K562 (cell line): ENCODE results near the gene NR2C2AP. TPM values are rescaled to one million over a fixed set of nuclear protein-coding genes. Genes with fewer than 3 reads are reported as not detected.

Experiments used
- ATAC-seq: fragments of 200-7000 bp; cut with Tn5 transposase; 3 replicates; pipeline ENCODE4 v1.9.1; 2020; ENCODE audit warnings: moderate library complexity
- BruUV-seq: library from RNA; stranded (reverse); fragments of 400-500 nt; replicated peaks from 2 replicates; lab custom pipeline; 2021; lab: Mats Ljungman, UMichigan
- CTCF ChIA-PET: fragments of 300-600 bp; formaldehyde crosslinking; extraction: SDS; loops from one replicate; lab custom pipeline; 2021; ENCODE audit warnings: low intra/inter-chr PET ratio; lab: Yijun Ruan, JAX
- POLR2A ChIA-PET: fragments of 300-600, 350-650 bp; sonication (Branson Sonifier 250); formaldehyde crosslinking; extraction: SDS; loops from one replicate; lab custom pipeline; 2021; ENCODE audit warnings: antibody characterized with exemption, inconsistent platforms; lab: Yijun Ruan, JAX
- DNase-seq, 4 experiments: peaks; one replicate each; pipeline versions ENCODE4 v3.0.0 to v3.0.0-alpha.2; 2011 to 2018; ENCODE audit warnings: low spot score in 3 of 4, mixed read lengths in 3 of 4; ENCODE audit errors: extremely low read depth in 1 of 4
- FAIRE-seq: peaks from 2 replicates; lab custom pipeline; 2011; peaks lifted over from hg19 to GRCh38; lab: Jason Lieb, UNC
- H2AFZ ChIP-seq: 2 replicates; pipeline ENCODE4 v1.6.0; 2011; ENCODE audit warnings: low read depth, low read length, control low read depth, inconsistent platforms
- H3K27ac ChIP-seq: fragments of 200-600 bp; 3 replicates; pipeline ENCODE4 v1.8.0; 2011; ENCODE audit warnings: low read depth, mild to moderate bottlenecking, control low read depth, inconsistent platforms, low read length, moderate library complexity, mixed read lengths; ENCODE audit errors: extremely low read depth
- H3K27me3 ChIP-seq, 2 experiments: fragments of 300-600 bp in 1 of 2; 2 replicates in 1 of 2; 3 replicates in 1 of 2; pipeline versions ENCODE4 v1.6.0 to v1.8.0; 2011; ENCODE audit warnings: inconsistent platforms in 2 of 2, low read length in 2 of 2, mild to moderate bottlenecking in 1 of 2, mixed read lengths in 1 of 2, moderate library complexity in 1 of 2; ENCODE audit not compliant: control insufficient read depth in 2 of 2, insufficient read depth in 2 of 2
- H3K36me3 ChIP-seq: fragments of 300-600 bp; 3 replicates; pipeline ENCODE4 v1.8.0; 2011; ENCODE audit warnings: mild to moderate bottlenecking, low read length, inconsistent platforms; ENCODE audit not compliant: control insufficient read depth, insufficient read depth
- H3K4me1 ChIP-seq, 2 experiments: fragments of 200-600 bp in 1 of 2; replicated peaks in 1 of 2; 2 replicates in 1 of 2; 3 replicates in 1 of 2; pipeline versions ENCODE4 v1.5.1 to v1.8.0; 2011; ENCODE audit warnings: inconsistent platforms in 2 of 2, low read length in 2 of 2, mild to moderate bottlenecking in 1 of 2, mixed read lengths in 1 of 2, moderate library complexity in 1 of 2; ENCODE audit not compliant: control insufficient read depth in 2 of 2, insufficient read depth in 2 of 2
- H3K4me2 ChIP-seq: 2 replicates; pipeline ENCODE4 v1.6.1; 2011; ENCODE audit warnings: low read length, control low read depth, inconsistent platforms, mixed read lengths; ENCODE audit not compliant: insufficient read depth
- H3K4me3 ChIP-seq: fragments of 200-600 bp; sonication (generic), shearing (Covaris generic); 2 replicates; pipeline ENCODE4 v1.5.1; 2016; ENCODE audit warnings: control low read depth, inconsistent platforms
- H3K79me2 ChIP-seq: fragments of 200-600 bp; 3 replicates; pipeline ENCODE4 v1.8.0; 2011; ENCODE audit warnings: low read length, inconsistent platforms; ENCODE audit not compliant: control insufficient read depth, insufficient read depth
- H3K9ac ChIP-seq, 2 experiments: 2 replicates each; pipeline versions ENCODE4 v1.6.0 to v1.6.1; 2011; ENCODE audit warnings: low read depth in 2 of 2, low read length in 2 of 2, control low read depth in 1 of 2, inconsistent platforms in 1 of 2, mild to moderate bottlenecking in 1 of 2, mixed read lengths in 1 of 2; ENCODE audit not compliant: insufficient read depth in 1 of 2
- H3K9me1 ChIP-seq: one replicate; pipeline ENCODE4 v1.6.0; 2011; ENCODE audit warnings: inconsistent platforms, mild to moderate bottlenecking, low read length, moderate library complexity; ENCODE audit not compliant: control insufficient read depth, insufficient read depth
- H3K9me3 ChIP-seq: replicated peaks from 2 replicates; pipeline ENCODE4 v1.5.1; 2011; ENCODE audit warnings: low read depth, low read length, inconsistent platforms; ENCODE audit not compliant: control insufficient read depth, insufficient read depth
- H4K20me1 ChIP-seq: replicated peaks from 2 replicates; pipeline ENCODE4 v1.6.1; 2011; ENCODE audit warnings: low read length, inconsistent platforms, mixed read lengths; ENCODE audit not compliant: control insufficient read depth, insufficient read depth
- CBX5 ChIP-seq: IDR thresholded peaks from 2 replicates; pipeline ENCODE4 v1.6.1; 2014; ENCODE audit warnings: low read depth, borderline replicate concordance
- FOXA3 ChIP-seq, 2 experiments: fragments of 450-650 bp in 1 of 2; sonication (generic) in 1 of 2; formaldehyde crosslinking; IDR thresholded peaks in 1 of 2; conservative IDR thresholded peaks in 1 of 2; 2 replicates each; pipeline versions ENCODE4 v1.4.0 to v1.8.0; 2020 to 2022; ENCODE audit warnings: mild to moderate bottlenecking in 2 of 2, missing genetic modification reagents in 1 of 2
- RUNX1 ChIP-seq: sonication (generic); IDR thresholded peaks from 2 replicates; pipeline ENCODE4 v1.6.1; 2016; ENCODE audit warnings: antibody characterized with exemption, low read depth
- YY1 ChIP-seq, 3 experiments: IDR thresholded peaks; 2 replicates each; pipeline ENCODE4 v1.6.1; 2011; ENCODE audit warnings: low read length in 2 of 3, mild to moderate bottlenecking in 2 of 3, moderate library complexity in 2 of 3, borderline replicate concordance in 1 of 3, control low read depth in 1 of 3, low read depth in 1 of 3; ENCODE audit not compliant: insufficient read depth in 3 of 3, insufficient replicate concordance in 2 of 3, control insufficient read depth in 1 of 3, insufficient read length in 1 of 3; ENCODE audit errors: extremely low read depth in 1 of 3
- ZFP36 ChIP-seq: fragments of 150-350 bp; IDR thresholded peaks from 2 replicates; pipeline ENCODE4 v1.6.1; 2018; ENCODE audit warnings: low read length, low read depth; ENCODE audit not compliant: partially characterized antibody
- WGBS: fragments of 100-300 bp; shearing (Covaris generic); methylation state at CpG from one replicate; pipeline ENCODE4 v1.1.6; 2016; ENCODE audit warnings: low coverage, mixed read lengths; ENCODE audit not compliant: insufficient coverage; ENCODE audit errors: missing lambda C conversion rate; 5-methylcytosine and 5-hydroxymethylcytosine counted together
- in situ Hi-C: fragments of 300-500 bp; cut with MboI; formaldehyde crosslinking; loops from 4 replicates; pipeline ENCODE4 v1.15.0; 2018; ENCODE audit warnings: inconsistent platforms, mixed read lengths
- intact Hi-C: fragments of 100-400 bp; cut with micrococcal nuclease; formaldehyde crosslinking; loops from 2 replicates; pipeline ENCODE4 v1.14.2; 2022
- polyA plus RNA-seq, 8 experiments: library from polyadenylated mRNA; depleted of rRNA in 4 of 8; stranded (reverse) in 5 of 8; unstranded in 3 of 8; fragments of >200 nt; fragmentation: Nextera tagmentation in 2 of 8; fragmentation: Illumina TruSeq in 1 of 8; extraction: Ambion mirVana in 2 of 8; extraction: Trizol in 1 of 8; gene quantifications; 2 replicates each; pipeline versions ENCODE4 v1.2.1 to v1.2.3, GENCODE V29; 2011 to 2014; ENCODE audit warnings: inconsistent platforms in 1 of 8, missing spikeins in 1 of 8
- total RNA-seq, 7 experiments: library from RNA; depleted of rRNA in 6 of 7; stranded (reverse); fragments of >200 nt in 6 of 7; fragmentation: Illumina TruSeq in 2 of 7; extraction: Trizol in 2 of 7; gene quantifications; 2 replicates each; pipeline versions ENCODE4 v1.2.1 to v1.2.3, GENCODE V29; 2011 to 2021; ENCODE audit warnings: low replicate concordance in 1 of 7

The NR2C2AP gene
- total and polyA plus RNA-seq, 9 of the 15 experiments (the other 6 are each of a cell fraction or from before 2014, with no cell fraction given) = 23.7 to 77.4 (median 32.4) TPM

DNA sequence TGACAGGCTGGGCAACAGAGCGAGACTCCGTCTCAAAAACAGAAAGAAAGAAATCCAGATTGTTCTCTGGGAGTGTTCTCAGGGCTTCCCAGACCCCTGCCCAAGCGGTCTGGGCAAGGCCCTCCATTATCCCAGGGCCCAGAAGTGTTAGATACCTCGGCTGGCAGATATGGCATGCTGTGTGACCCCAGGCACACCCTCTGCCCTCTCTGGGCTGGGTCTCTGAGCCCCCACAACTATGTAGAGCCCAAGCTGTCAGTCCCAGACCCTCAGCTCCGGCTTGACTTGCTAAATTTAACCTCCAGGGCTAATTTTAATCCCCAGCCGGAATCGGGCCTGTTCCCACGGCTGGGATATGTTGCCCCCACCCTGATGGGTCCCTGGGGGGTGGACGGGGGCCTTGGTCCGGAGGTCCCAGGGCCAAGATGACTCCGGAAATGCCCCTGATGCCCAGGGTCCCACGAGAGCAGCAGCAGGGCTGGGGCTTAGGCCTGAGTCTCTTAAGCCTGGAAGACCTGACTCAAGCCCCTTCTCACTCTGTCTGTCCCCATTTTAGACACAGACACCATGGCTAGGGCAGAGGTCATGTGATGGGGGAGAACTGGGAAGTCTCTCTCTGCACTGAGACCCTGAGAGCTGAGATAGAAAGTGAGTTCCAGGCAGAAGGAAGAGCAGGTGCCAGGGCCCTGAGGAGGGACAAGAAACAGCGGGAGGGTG, 50.4 kb downstream of the NR2C2AP start:
- Histone ChIP-seq H3K9me1 (no peaks in the 10 kb centered on the region), H3K27me3 (no peaks in the 10 kb centered on the region), H3K4me1 (peaks cover 0 to 3% of the 10 kb centered on the region in 2 experiments; a peak in 2 of 5 replicates), H3K9ac (0 out of 4 replicates have a peak overlapping the region, but pooled peaks of 1 of the 2 experiments have one; percentile 4), H3K27ac (no peak overlapping the region), H2AFZ (no peak overlapping the region), H3K9me3 (no peaks in the 10 kb centered on the region), H3K79me2 (no peaks in the 10 kb centered on the region), H4K20me1 (no peaks in the 10 kb centered on the region), H3K4me3 (no peak overlapping the region), H3K36me3 (no peaks in the 10 kb centered on the region), H3K4me2 (no peak overlapping the region)
- 42% methylated on average over 13 of the region's 13 CpGs for WGBS
- BruUV-seq = no TSS peak
- ChIA-PET CTCF (no interaction called here), POLR2A (interaction anchor here (0.9 kb wide), 1 partner anchor 12 kb away, joined by 3 read pairs; no protein-coding TSS in a partner anchor)
- intact Hi-C loops = no loop called here
- ATAC-seq = no peak
- in situ Hi-C loops = no loop called here
- no peak for DNase-seq
- no peak for FAIRE-seq
- peak; percentile 38 for TF ChIP-seq ZFP36
- no peak for TF ChIP-seq YY1 (IDR thresholded peaks at IDR 0.05; ENCODE audit: borderline replicate concordance in 1 of 3, control insufficient read depth in 1 of 3, extremely low read depth in 1 of 3, insufficient read depth in 3 of 3, insufficient read length in 1 of 3, insufficient replicate concordance in 2 of 3, low read depth in 1 of 3, low read length in 2 of 3)
- TF ChIP-seq RUNX1 = no peak
- TF ChIP-seq CBX5 = no peak
- no peak for TF ChIP-seq FOXA3 (CRISPR knock-in tag; conservative IDR thresholded peaks at IDR 0.05 in 1 of 2, IDR thresholded peaks at IDR 0.05 in 1 of 2)
